ENCODE measurements around the gene KCNJ4. TPM values are rescaled to one million over a fixed set of nuclear protein-coding genes. Genes with fewer than 3 reads are reported as not detected.

Gene KCNJ4
- total RNA-seq, 3 donors from 2014 or later, result not detected

DNA sequence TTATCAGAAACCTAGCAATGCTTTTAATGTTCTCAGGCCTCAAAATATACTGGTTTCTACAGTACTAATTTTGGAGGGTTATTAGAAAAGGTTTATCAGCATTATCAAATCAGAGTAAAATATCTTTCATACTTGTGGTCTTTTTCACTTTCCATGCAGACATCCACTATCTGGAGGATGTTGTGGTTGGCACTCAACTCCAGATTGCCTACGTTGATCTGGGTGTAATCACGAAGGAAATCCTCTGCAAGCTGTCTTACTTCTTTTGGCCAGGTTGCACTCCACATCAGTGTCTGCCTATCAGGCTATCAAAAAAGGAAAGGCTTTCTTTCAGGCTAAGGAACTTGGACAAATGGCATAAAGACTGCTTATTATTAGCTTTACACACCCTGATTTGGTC, 39.5 kb upstream of the KCNJ4 start:
- intact Hi-C loops (cut with DNase I, micrococcal nuclease), result no loop called here

DNA sequence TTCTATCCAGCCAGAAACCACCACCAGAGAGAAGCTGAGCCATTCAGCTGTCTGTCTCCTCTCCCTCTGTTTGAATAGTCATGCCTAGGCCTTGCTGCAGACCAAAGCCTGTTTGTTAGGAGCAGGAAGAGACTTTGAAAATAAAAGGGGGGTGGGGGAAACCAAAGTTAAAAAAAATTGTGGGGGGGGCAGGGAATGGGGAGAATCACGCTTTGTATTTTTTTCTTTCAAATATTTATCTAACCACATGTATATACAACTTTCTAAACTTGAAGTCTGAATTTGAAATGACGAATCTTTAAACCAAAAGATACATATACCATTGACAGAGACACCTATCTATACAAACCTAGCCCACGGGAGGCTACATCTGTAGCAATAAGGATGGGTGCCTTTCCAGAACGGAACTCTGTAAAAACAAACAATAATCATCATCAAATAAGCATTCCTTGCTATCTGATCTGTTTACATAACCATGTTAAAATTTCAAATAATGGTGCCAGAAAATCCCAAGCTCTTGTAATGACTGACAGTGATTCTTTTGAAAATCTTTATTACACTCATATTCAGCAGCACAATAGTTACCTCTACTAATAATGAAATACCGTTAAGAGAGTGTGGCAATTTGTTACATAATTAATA, 36.8 kb upstream of the KCNJ4 start:
- no peak overlapping the region for H3K4me3 ChIP-seq
- intact Hi-C loops (cut with DNase I, micrococcal nuclease), result no loop called here
- TF ChIP-seq, protein P1, sequence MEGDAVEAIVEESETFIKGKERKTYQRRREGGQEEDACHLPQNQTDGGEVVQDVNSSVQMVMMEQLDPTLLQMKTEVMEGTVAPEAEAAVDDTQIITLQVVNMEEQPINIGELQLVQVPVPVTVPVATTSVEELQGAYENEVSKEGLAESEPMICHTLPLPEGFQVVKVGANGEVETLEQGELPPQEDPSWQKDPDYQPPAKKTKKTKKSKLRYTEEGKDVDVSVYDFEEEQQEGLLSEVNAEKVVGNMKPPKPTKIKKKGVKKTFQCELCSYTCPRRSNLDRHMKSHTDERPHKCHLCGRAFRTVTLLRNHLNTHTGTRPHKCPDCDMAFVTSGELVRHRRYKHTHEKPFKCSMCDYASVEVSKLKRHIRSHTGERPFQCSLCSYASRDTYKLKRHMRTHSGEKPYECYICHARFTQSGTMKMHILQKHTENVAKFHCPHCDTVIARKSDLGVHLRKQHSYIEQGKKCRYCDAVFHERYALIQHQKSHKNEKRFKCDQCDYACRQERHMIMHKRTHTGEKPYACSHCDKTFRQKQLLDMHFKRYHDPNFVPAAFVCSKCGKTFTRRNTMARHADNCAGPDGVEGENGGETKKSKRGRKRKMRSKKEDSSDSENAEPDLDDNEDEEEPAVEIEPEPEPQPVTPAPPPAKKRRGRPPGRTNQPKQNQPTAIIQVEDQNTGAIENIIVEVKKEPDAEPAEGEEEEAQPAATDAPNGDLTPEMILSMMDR (IDR thresholded peaks at IDR 0.05), result no peak
- H3K36me3 ChIP-seq (ENCODE audit: low read depth), result peaks cover 41% of the 10 kb centered on the region
- H3K4me1 ChIP-seq (ENCODE audit: low read depth), result peaks cover 5% of the 10 kb centered on the region
- no peaks in the 10 kb centered on the region for H3K9me3 ChIP-seq
- DNase-seq (no peak), ATAC-seq (no peak)

More for the DNA sequence above, 39.5 kb upstream of the KCNJ4 start:
- H3K9me3 ChIP-seq, result no peaks in the 10 kb centered on the region
- H3K4me1 ChIP-seq (ENCODE audit: low read depth), result peaks cover 5% of the 10 kb centered on the region
- ATAC-seq (no peak), DNase-seq (no peak)
- TF ChIP-seq, protein P1 (IDR thresholded peaks at IDR 0.05), result no peak
- peaks cover 43% of the 10 kb centered on the region for H3K36me3 ChIP-seq (ENCODE audit: low read depth)
- no peak overlapping the region for H3K4me3 ChIP-seq

DNA sequence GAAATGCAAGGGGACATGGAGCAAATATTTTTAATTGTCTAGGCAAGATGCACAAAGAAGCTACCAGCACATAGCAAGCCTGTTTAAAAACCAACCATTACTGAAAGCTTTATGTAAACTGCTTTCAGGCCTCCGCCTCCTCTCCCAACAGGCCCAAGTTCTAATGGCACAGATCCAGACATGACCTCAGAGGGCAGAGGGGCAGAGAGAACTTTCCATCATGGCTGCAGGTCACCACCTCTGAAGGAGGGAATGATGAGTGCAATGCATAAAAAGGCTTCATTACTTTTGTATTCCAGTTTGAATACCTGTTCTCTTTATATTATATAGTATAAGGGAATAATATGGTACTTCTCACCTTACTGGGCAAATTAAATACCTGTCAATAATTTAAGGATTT, 35.9 kb upstream of the KCNJ4 start:
- peak; percentile 81 for ATAC-seq
- intact Hi-C loops (cut with DNase I, micrococcal nuclease), result no loop called here
- DNase-seq, result peak in 2 of 3 donors; percentile 53 to 79

DNA sequence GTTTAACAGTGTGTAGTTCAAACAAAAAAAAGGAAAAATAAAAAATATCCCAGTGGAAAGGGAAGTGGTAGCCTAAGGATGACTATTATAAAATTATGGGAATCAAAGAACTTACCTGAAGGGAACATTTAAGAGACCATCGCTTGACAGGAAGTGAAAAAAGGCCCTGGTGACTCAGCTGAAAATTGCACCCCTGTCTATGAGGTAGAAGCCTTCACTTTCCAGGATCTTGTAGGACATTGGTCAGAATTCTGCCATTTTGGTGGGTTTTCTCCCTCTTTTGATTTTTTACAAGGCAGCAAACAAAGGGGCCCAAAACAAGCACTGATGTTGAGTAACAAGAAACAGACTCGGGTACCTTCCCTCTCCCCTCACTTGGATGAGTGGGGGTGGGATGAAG, 35.5 kb upstream of the KCNJ4 start:
- peaks cover 5% of the 10 kb centered on the region for H3K4me1 ChIP-seq (ENCODE audit: low read depth)
- TF ChIP-seq, protein P1 (IDR thresholded peaks at IDR 0.05), result no peak
- no peak for DNase-seq
- intact Hi-C loops (cut with DNase I, micrococcal nuclease), result no loop called here
- no peak overlapping the region for H3K4me3 ChIP-seq
- ATAC-seq, result peak; percentile 6
- H3K36me3 ChIP-seq (ENCODE audit: low read depth), result peaks cover 36% of the 10 kb centered on the region
- H3K9me3 ChIP-seq, result no peaks in the 10 kb centered on the region

More for the DNA sequence above, 35.9 kb upstream of the KCNJ4 start:
- Histone ChIP-seq H3K4me1 (ENCODE audit: low read depth) (peaks cover 5% of the 10 kb centered on the region), H3K4me3 (no peak overlapping the region), H3K36me3 (ENCODE audit: low read depth) (peaks cover 36% of the 10 kb centered on the region), H3K9me3 (no peaks in the 10 kb centered on the region)
- TF ChIP-seq, protein P1 (IDR thresholded peaks at IDR 0.05), result no peak

GRCh38 chr22:38489561-38490145, 34.7 kb upstream of the KCNJ4 start:
- DNase-seq (no peak), ATAC-seq (no peak)
- no peak overlapping the region for H3K4me3 ChIP-seq
- TF ChIP-seq, protein P1 (IDR thresholded peaks at IDR 0.05), result no peak
- H3K9me3 ChIP-seq, result no peaks in the 10 kb centered on the region
- peaks cover 31% of the 10 kb centered on the region for H3K36me3 ChIP-seq (ENCODE audit: low read depth)
- H3K4me1 ChIP-seq (ENCODE audit: low read depth), result peaks cover 5% of the 10 kb centered on the region
- intact Hi-C loops (cut with DNase I, micrococcal nuclease), result no loop called here

Measured in mucosa of descending colon (tissue), 3 donors.